Colonic mucosa (tissue), 4 donors: ENCODE measurements around the gene MMP21. TPM values are rescaled to one million over a fixed set of nuclear protein-coding genes. Genes with fewer than 3 reads are reported as not detected.

Source experiments
- DNase-seq: peaks from one replicate; pipeline ENCODE4 v3.0.0-alpha.2; 2020
- H3K27ac ChIP-seq: fragments of 200-600 bp; one replicate; pipeline ENCODE4 v1.8.0; 2021
- H3K27me3 ChIP-seq: fragments of 200-600 bp; one replicate; pipeline ENCODE4 v1.8.0; 2021
- H3K36me3 ChIP-seq: fragments of 200-600 bp; one replicate; pipeline ENCODE4 v1.8.0; 2021
- H3K4me1 ChIP-seq: fragments of 200-600 bp; one replicate; pipeline ENCODE4 v1.8.0; 2021; ENCODE audit warnings: mild to moderate bottlenecking
- H3K4me3 ChIP-seq: fragments of 200-600 bp; one replicate; pipeline ENCODE4 v1.8.0; 2021
- H3K9ac ChIP-seq, 2 donors: one replicate each; pipeline ENCODE4 v1.7.0; 2013; ENCODE audit warnings: control low read depth in 2 of 2, low read depth in 2 of 2, low read length in 2 of 2
- H3K9me3 ChIP-seq: fragments of 200-600 bp; one replicate; pipeline ENCODE4 v1.8.0; 2021
- intact Hi-C: fragments of 100-400 bp; cut with DNase I; formaldehyde crosslinking; loops from one replicate; pipeline ENCODE4 v1.14.1; 2022
- total RNA-seq, 2 donors: library from RNA; stranded (reverse); fragmentation: NEBNext Ultra II Directional in 1 of 2; extraction: Animal tissue kit (Norgen Biotek cat#: 25700) in 1 of 2; gene quantifications; one replicate each; pipeline ENCODE4 v1.2.1, GENCODE V29; 2021
- TF ChIP-seq, protein P1 (sequence below): fragments of 200-600 bp; IDR thresholded peaks from one replicate; pipeline ENCODE4 v1.8.0; 2022; ENCODE audit warnings: antibody characterized with exemption, mild to moderate bottlenecking
- donor health status: healthy.
- donor health status: DM: no; HTN: no; CAD: no.
- donor health status: DM: no; HTN: no; CAD: no.

Gene MMP21
- total RNA-seq: not detected

DNA sequence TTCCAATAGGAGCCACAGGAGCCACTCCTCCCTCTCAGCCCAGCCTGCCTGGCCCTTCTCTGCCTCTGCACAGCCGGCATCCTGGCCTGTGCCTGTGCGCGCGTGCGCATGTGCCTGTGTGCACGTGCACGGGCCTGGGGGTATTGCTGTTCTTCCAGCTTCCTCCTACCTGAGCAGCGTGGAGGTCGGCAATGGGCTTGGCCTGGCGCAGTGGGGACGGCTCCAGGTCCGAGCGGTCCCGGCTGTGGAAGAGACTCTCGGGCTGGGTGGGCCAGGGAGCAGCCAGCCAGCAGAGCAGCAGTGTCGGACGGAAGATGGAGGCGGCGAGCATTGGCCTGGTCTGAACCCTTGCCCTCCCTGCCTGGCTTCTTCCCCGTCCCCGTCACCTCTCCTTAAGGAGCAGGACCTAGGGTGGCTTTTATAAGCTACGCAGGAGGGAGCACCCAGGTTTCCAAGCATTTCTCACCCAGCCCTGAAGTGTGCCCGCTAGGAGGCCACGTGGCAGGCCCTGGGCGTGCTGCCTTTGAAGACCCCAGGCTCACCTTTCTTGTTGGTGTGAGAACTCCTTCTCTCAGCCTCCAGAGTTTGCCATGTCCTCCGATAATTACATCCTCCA lies at the start of gene MMP21:
MMP21 (minus strand) TSS at position 331 of the 616 bp plus-strand sequence; CDS start at position 331, 0 bp downstream.
- TF ChIP-seq, protein P1, sequence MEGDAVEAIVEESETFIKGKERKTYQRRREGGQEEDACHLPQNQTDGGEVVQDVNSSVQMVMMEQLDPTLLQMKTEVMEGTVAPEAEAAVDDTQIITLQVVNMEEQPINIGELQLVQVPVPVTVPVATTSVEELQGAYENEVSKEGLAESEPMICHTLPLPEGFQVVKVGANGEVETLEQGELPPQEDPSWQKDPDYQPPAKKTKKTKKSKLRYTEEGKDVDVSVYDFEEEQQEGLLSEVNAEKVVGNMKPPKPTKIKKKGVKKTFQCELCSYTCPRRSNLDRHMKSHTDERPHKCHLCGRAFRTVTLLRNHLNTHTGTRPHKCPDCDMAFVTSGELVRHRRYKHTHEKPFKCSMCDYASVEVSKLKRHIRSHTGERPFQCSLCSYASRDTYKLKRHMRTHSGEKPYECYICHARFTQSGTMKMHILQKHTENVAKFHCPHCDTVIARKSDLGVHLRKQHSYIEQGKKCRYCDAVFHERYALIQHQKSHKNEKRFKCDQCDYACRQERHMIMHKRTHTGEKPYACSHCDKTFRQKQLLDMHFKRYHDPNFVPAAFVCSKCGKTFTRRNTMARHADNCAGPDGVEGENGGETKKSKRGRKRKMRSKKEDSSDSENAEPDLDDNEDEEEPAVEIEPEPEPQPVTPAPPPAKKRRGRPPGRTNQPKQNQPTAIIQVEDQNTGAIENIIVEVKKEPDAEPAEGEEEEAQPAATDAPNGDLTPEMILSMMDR: no peak
- no peaks in the 10 kb centered on the region for H3K4me1 ChIP-seq
- H3K36me3 ChIP-seq: no peaks in the 10 kb centered on the region
- no peaks in the 10 kb centered on the region for H3K27me3 ChIP-seq
- no peak within 1 kb of the TSS for H3K9ac ChIP-seq
- no peak within 1 kb of the TSS for H3K27ac ChIP-seq
- DNase-seq: no peak
- no peak within 1 kb of the TSS for H3K4me3 ChIP-seq
- H3K9me3 ChIP-seq: no peaks in the 10 kb centered on the region
- intact Hi-C loops: no loop called here

- peak overlapping the region in 1 of 2 donors; percentile 91 for H3K9ac ChIP-seq
- no peaks in the 10 kb centered on the region for H3K27me3 ChIP-seq
- no peak overlapping the region for H3K27ac ChIP-seq
- TF ChIP-seq, protein P1: no peak
- H3K4me3 ChIP-seq: no peak overlapping the region
- intact Hi-C loops: loop anchor here (5.0 kb wide), 1 partner anchor 102 kb away; no protein-coding TSS in a partner anchor
- DNase-seq: no peak
- peaks cover 7% of the 10 kb centered on the region for H3K36me3 ChIP-seq
- H3K4me1 ChIP-seq: peaks cover 5% of the 10 kb centered on the region
- H3K9me3 ChIP-seq: no peaks in the 10 kb centered on the region
Measured at GRCh38 chr10:125824736-125825135, 49.1 kb upstream of the MMP21 start.

- peak overlapping the region; percentile 76 for H3K27ac ChIP-seq
- H3K36me3 ChIP-seq: peaks cover 7% of the 10 kb centered on the region
- peak overlapping the region; percentile 83 for H3K4me3 ChIP-seq
- H3K9me3 ChIP-seq: no peaks in the 10 kb centered on the region
- H3K27me3 ChIP-seq: no peaks in the 10 kb centered on the region
- peak; percentile 25 for DNase-seq
- peak overlapping the region; percentile 82 to 91 for H3K9ac ChIP-seq
- TF ChIP-seq, protein P1: no peak
- peaks cover 5% of the 10 kb centered on the region for H3K4me1 ChIP-seq
- intact Hi-C loops: loop anchor here (5.0 kb wide), 1 partner anchor 101 kb away; no protein-coding TSS in a partner anchor
Measured at GRCh38 chr10:125823663-125824251, 48.1 kb upstream of the MMP21 start.

GRCh38 chr10:125822878-125823662 lies 47.4 kb upstream of the MMP21 start, which contains the start of the genes BCCIP and UROS:
Gene BCCIP (plus strand): TSS chr10:125823546. CDS start chr10:125823558, 12 bp downstream.
Gene UROS (minus strand): TSS chr10:125823258. CDS start chr10:125816499, 6,759 bp downstream.
- no peaks in the 10 kb centered on the region for H3K9me3 ChIP-seq
- intact Hi-C loops: loop anchor here (5.0 kb wide), 1 partner anchor 101 kb away; no protein-coding TSS in a partner anchor
- peaks cover 6% of the 10 kb centered on the region for H3K36me3 ChIP-seq
- H3K4me3 ChIP-seq: peak within 1 kb of the TSS; percentile 83
- TF ChIP-seq, protein P1: no peak
- H3K9ac ChIP-seq: peak within 1 kb of the TSS; percentile 82 to 91
- H3K27me3 ChIP-seq: no peaks in the 10 kb centered on the region
- peak within 1 kb of the TSS; percentile 76 for H3K27ac ChIP-seq
- H3K4me1 ChIP-seq: peaks cover 5% of the 10 kb centered on the region
- peak; percentile 91 for DNase-seq

GRCh38 chr10:125820701-125821100 lies 45.1 kb upstream of the MMP21 start:
- no peak overlapping the region for H3K27ac ChIP-seq
- H3K9me3 ChIP-seq: no peaks in the 10 kb centered on the region
- DNase-seq: no peak
- intact Hi-C loops: loop anchor here (5.0 kb wide), 1 partner anchor 98 kb away; no protein-coding TSS in a partner anchor
- no peaks in the 10 kb centered on the region for H3K27me3 ChIP-seq
- TF ChIP-seq, protein P1: no peak
- H3K4me3 ChIP-seq: no peak overlapping the region
- H3K9ac ChIP-seq: no peak overlapping the region
- H3K4me1 ChIP-seq: peaks cover 5% of the 10 kb centered on the region
- no peaks in the 10 kb centered on the region for H3K36me3 ChIP-seq
